Activated CD8-positive, alpha-beta memory T cell treated with anti-CD3 and anti-CD28 coated beads for 4 hours (primary cell): Measurements from ENCODE around the gene SLC22A23.

Experiments
- DNase-seq, 2 donors: peaks; one replicate each; pipeline ENCODE4 v3.0.0-alpha.2; 2020; ENCODE audit warnings: low read depth in 2 of 2

SLC22A23 gene

DNA sequence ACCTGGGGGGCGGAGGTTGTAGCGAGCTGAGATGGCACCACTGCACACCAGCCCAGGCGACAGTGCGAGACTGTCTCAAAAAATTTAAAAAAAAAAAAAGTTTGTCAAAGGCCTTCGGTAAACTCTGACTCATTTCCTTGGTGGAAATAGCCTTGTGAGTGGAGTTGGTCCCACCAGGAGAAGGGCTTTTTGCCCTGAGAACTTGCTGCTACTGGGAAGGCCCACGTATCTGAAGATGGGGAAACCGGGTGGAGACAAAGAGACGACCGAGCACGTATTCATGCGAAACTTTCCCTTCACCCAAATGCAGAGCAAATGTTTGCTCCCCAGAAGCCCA, 51.7 kb downstream of the SLC22A23 start:
- DNase-seq, result no peak

DNA sequence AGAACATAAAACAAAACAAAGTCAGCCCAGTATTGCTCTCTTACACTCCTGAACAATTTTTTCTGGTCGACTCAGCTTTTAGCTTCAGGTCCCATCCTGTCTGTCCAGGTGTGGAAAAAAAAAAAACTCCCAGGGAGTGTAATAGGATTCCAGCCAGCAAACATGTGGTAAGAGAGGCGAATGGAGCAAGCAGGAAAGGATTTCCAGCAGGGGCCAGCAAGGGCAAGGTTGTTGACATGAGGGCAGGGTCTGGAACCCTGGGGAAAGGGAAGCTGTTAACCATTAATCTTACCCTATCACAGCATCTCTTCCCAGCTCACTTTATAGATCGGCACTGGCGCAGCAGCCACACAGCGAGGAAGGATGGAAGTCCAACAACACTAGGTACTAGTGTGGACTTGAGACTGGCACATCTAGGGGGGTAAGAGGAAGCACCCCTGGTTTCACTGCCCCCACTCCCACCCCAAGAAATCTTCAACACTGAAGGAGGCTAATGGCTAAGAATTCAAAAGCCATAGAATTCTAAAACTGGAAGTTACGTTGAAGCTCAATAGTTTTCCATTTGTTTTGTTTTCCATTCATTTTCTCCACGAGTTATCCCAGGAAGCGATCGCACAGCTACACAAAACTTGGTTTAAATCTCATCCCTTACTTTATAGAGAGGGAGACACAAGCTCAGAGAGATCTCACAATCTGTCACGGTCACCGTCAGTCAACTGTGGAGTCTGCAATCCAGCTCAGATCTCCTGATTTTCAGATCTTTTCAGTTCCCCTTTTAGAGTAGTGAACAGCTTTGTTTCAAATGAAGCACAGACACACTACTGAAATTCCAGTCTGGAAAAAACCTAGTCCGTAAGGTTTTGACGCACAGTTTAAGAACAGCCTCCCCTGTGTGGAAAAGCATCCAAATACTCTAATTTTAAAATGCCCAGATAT, 53.3 kb downstream of the SLC22A23 start:
- DNase-seq, result no peak

- DNase-seq, result no peak
Measured at GRCh38 chr6:3402310-3403237, 54.3 kb downstream of the SLC22A23 start.

- DNase-seq, result no peak
Measured at GRCh38 chr6:3400162-3400561, 56.7 kb downstream of the SLC22A23 start.

GRCh38 chr6:3398755-3399696, 57.8 kb downstream of the SLC22A23 start:
- no peak for DNase-seq

- no peak for DNase-seq
Measured at GRCh38 chr6:3398165-3398562, 58.7 kb downstream of the SLC22A23 start.

- no peak for DNase-seq
Measured at GRCh38 chr6:3397229-3398164, 59.4 kb downstream of the SLC22A23 start.

DNA sequence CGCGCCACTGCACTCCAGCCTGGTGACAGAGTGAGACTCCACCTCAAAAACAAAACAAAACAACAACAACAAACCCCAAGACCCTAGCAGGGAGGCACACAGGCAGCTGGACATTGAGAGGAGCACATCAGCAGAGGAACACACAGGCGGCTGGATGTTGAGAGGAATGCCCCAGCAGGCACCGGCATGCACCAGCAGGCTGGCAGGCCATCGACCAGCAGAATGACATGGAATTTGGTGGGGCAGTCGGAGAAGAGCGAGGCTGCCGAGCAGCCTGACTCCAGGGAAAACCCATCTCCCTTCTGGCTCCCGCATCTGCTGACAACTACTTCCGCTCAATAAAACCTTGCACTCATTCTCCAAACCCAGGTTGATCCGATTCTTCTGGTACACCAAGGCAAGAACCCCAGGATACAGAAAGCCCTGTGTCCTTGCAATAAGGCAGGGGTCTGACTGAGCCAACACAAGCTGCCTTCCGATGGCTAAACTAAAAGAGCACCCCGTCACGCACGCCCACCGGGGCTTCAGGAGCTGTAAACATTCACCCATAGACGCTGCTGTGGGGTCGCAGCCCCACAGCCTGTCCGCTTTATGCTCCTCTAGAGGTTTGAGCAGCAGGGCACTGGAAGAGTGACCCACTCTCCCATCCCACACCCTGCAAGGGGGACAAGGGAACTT, 60.2 kb downstream of the SLC22A23 start:
- DNase-seq, result no peak

DNA sequence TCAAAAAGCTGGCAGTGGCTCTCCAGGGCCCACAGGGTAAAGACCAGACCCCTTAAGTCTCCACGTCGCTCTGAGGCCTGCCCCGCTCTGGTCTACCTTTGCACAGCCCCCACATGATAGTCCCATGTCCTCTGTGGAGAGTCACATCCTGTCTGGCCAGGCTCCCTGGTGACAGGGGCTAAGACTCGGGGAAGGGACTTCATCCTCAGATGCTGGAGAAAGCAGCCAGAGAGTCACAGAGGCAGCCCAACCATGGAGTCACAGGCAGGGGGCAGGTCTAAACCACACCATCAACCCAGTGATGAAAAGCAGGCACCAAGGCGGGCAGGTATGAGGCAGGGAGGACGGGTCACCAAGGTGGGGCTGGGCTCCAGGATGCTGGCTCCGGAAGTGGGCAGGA, 62.2 kb downstream of the SLC22A23 start:
- DNase-seq, result no peak

DNA sequence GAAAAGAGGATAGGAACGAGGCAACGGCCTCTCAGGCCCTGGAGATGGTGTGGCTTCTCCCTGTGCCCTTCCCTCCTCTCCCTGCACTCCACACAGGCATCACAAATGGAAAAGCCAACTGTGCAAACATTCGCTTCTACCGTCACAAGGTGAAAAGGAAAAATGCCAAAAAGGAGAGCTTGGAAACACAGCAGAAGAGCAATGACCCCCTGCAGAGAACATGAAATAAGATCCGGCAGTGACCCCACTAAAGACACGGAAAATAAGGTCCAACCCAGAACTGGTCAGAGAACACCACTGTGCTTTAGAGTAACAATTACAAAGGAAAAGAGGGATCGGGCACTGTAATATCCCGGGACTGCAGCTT, 63.0 kb downstream of the SLC22A23 start:
- no peak for DNase-seq

DNA sequence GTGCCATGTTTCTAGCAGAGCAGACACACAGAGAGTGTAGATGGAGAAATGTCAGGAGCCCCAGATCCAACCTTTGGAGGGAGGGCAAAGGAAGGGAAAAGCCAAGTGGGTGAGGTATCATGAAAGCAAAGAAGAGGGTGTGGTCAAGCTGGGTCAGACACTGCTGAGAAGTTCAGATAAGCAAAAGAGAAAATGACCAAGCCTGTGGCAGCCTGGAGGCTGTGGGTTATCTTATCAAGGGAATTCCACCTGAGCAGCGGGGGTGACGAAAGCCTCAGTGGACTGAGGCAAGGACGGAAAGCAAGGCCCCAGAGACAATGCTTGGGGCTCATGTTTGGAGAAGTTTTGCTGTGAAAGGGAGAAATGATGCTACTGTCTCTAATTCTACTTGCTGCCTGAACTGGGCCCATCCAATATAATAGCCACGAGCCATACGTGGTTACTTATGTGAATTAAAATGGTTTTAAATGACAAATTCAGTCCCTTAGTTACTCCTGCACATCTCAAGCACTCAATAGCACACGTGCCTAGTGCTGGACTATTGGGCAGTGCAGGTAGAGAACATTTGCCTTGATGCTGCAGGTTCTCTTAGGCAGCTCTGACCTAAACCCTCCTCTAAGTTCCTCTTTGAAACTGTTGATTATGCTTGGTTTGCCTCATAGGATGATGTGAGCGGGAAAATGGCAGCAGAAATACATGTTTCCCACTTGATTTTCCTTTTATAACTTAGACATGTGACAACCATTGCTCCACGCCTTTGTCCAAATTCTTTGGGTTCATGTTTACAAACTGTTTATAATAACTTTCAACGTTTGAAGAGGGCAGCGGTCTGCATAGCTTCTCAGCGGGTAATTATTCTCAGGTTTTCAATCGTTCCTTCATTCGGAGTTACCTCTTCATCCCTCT, 63.7 kb downstream of the SLC22A23 start:
- DNase-seq, result no peak

DNA sequence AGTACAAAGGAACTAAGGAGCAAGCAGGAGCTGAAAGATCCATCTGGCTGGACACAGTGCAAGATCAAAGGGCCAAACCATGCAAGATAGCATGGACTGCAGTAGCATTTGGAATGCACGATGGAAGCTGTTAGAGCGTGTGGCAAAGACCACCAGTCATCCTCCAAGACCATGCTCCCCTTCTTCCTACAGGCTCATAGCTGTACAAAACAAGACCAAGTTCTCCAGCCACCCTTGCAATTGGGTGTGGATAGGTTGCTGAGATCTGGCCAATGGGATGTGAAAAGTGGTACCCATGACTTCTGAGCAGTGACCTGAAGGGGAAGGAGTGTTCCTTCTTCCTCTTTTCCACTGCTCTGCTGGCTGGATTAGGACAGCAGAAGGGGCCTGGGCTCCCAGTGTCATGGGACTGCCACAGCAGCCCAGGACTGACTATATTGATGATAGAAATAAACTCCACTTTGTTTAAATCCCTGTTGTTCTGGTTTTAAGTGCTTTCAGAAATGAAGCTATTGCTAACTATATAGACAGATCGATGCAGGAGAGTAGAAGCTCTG, 64.9 kb downstream of the SLC22A23 start:
- DNase-seq, result no peak

DNA sequence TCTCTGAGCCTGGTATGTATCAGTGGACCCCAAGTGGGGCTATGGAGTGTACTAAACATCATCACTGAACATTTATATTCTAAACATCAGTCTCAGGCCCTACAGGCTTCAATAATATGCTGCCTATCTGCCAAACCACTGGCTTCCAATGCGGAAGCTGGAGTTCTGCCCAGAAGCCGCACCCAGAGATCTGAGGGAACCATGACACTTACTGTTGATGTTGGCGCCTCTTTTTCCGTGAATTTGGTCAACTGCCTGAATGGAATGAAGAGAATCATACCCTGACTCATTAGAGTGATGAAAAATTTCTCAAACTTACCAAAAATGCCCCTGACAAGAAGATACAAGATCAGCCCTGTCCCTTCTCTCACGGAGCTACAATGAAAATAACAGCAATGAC, 66.2 kb downstream of the SLC22A23 start:
- DNase-seq, result no peak

DNA sequence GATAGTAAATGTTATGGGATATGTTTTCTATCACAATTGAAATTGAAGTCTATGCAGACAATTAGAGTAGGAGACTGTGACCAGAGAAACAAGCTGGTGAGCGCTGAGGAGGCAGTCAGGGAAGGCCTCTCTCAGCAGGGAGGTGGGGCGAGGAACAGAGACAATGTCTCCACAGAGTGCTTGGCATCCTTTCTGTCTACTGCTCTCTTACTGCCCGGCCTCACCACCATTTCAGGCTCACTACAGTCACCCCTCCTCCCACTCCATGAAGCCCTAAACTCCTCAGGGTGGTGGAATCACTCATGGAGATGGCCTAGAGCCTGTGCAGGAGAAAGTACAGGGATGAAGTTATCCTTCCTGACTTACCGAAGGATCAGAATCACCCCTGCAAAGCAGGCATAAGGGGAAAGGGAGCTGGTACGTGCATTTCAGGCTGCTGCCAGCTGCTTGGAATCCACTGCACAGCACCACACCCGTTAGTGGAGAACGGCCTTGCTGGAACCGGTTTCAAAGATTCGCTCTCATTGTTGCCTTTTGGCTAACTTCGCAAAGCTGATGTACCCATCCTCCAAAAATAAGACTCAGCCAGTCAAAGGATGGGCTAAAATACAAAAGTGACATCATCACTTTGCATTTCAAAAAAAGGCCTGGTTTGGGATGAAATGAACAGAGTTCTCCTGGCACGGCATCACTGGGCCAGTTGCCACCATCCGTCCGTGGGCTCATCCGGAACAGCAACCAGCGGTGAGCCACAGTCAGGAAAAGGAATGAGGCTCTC, 67.3 kb downstream of the SLC22A23 start:
- no peak for DNase-seq

- DNase-seq, result no peak
Measured at GRCh38 chr6:3388786-3389185, 68.1 kb downstream of the SLC22A23 start.

DNA sequence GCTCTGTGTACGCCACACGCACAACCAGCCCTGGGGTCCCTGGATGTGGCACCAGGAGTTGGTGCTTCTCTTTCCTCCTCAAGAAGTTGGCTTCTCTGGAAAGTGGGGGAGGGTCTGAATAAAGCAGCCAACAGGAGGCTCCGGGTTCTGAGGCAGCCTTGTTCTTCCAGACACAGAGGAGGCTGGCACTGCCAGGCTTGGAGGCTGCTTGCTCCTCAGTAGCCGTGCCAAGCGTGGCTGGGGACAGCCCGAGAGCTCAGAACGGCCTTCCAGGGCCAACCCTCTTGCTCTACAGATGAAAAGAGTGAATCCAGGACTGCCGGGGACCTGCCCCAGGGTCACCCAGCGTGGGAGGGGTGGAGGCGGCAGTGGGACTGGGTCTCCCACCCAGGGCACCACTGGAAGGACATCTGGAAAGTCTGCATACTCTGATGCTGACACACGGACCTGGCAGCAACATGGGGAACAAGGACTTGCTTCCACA, 70.4 kb downstream of the SLC22A23 start:
- DNase-seq, result no peak

DNA sequence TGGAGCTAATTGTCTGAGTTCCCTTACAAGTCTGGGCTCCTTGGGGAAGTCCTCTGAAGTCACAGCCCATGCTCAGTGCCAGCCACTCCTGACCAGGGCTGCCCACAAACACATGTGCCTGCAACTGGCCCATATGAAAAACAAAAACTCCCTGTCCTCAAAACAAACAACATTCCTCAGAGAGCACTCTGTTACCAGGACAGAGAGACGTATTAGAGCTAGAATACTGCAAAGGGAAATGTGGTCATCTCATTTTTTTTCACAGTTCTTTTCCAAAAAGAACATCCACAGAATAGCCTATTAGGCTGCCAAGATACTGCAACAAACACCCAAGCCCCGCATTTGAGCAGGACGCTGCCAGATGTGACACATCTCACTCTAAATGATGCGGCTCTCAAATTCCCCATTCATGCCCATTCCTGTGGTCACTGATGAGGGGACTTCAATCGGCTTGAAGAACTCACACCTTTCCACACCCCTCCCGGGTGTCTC, 71.1 kb downstream of the SLC22A23 start:
- DNase-seq, result no peak
